Naive thymus-derived CD4-positive, alpha-beta T cell (primary cell): ENCODE results near the gene GALNT13. TPM values are rescaled to one million over a fixed set of nuclear protein-coding genes. Genes with fewer than 3 reads are reported as not detected.

Experiments used
- ATAC-seq: fragments of 150-1000 bp; cut with Tn5 transposase; 2 replicates; pipeline ENCODE4 v1.10.0; 2021; ENCODE audit warnings: mild to moderate bottlenecking, moderate library complexity
- CTCF ChIA-PET: fragments of 350-600 bp; sonication (Branson Sonifier 250); formaldehyde crosslinking; loops from one replicate; lab custom pipeline; 2021; ENCODE audit warnings: antibody characterized with exemption; lab: Charles Lee
- POLR2A ChIA-PET: fragments of 350-600 bp; sonication (Branson Sonifier 250); formaldehyde crosslinking; loops from one replicate; lab custom pipeline; 2021; ENCODE audit warnings: antibody characterized with exemption, inconsistent platforms; lab: Charles Lee
- DNase-seq, 9 donors: peaks; one replicate each; pipeline versions ENCODE4 v3.0.0 to v3.0.0-alpha.2; 2020 to 2022; ENCODE audit warnings: mixed read lengths in 1 of 9
- H3K27ac ChIP-seq: one replicate; pipeline ENCODE4 v1.7.0; 2013; ENCODE audit warnings: mild to moderate bottlenecking, low read depth, low read length, moderate library complexity
- H3K27me3 ChIP-seq, 2 donors: one replicate each; pipeline ENCODE4 v1.7.0; 2013; ENCODE audit warnings: low read length in 2 of 2, mild to moderate bottlenecking in 2 of 2, moderate library complexity in 2 of 2; ENCODE audit not compliant: control insufficient read depth in 2 of 2, insufficient read depth in 2 of 2
- H3K36me3 ChIP-seq, 3 experiments: 1 replicate in 2 of 3; 2 replicates in 1 of 3; pipeline ENCODE4 v1.7.0; 2013; ENCODE audit warnings: low read length in 3 of 3, mild to moderate bottlenecking in 3 of 3, moderate library complexity in 1 of 3; ENCODE audit not compliant: insufficient read depth in 3 of 3, control insufficient read depth in 2 of 3
- H3K4me1 ChIP-seq, 2 donors: one replicate each; pipeline ENCODE4 v1.7.0; 2013; ENCODE audit warnings: low read length in 2 of 2, mild to moderate bottlenecking in 2 of 2, moderate library complexity in 1 of 2; ENCODE audit not compliant: control insufficient read depth in 2 of 2, insufficient read depth in 2 of 2
- H3K4me3 ChIP-seq: 2 replicates; pipeline ENCODE4 v1.7.0; 2013; ENCODE audit warnings: mild to moderate bottlenecking, low read length
- H3K9me3 ChIP-seq, 3 experiments: 1 replicate in 2 of 3; 2 replicates in 1 of 3; pipeline ENCODE4 v1.7.0; 2013; ENCODE audit warnings: low read length in 3 of 3; ENCODE audit not compliant: control insufficient read depth in 2 of 3
- H3K27ac Mint-ChIP-seq, 9 donors: one replicate each; pipeline ENCODE4 v1.8.0; 2020 to 2022; ENCODE audit warnings: mixed read lengths in 9 of 9, mild to moderate bottlenecking in 8 of 9, moderate library complexity in 5 of 9, inconsistent platforms in 2 of 9
- H3K27me3 Mint-ChIP-seq, 5 donors: one replicate each; pipeline ENCODE4 v1.8.0; 2021 to 2022; ENCODE audit warnings: mixed read lengths in 5 of 5, mild to moderate bottlenecking in 1 of 5
- H3K36me3 Mint-ChIP-seq, 5 donors: one replicate each; pipeline ENCODE4 v1.8.0; 2020 to 2022; ENCODE audit warnings: mixed read lengths in 5 of 5, mild to moderate bottlenecking in 3 of 5, inconsistent platforms in 1 of 5
- H3K4me1 Mint-ChIP-seq, 7 donors: one replicate each; pipeline ENCODE4 v1.8.0; 2020 to 2022; ENCODE audit warnings: mixed read lengths in 7 of 7, mild to moderate bottlenecking in 3 of 7, inconsistent platforms in 1 of 7
- H3K4me3 Mint-ChIP-seq, 10 donors: one replicate each; pipeline ENCODE4 v1.8.0; 2020 to 2022; ENCODE audit warnings: mild to moderate bottlenecking in 10 of 10, mixed read lengths in 10 of 10, moderate library complexity in 6 of 10, inconsistent platforms in 2 of 10
- H3K9me3 Mint-ChIP-seq, 11 donors: one replicate each; pipeline ENCODE4 v1.8.0; 2020 to 2022; ENCODE audit warnings: mixed read lengths in 11 of 11, mild to moderate bottlenecking in 4 of 11, inconsistent platforms in 1 of 11, moderate library complexity in 1 of 11
- intact Hi-C, 2 donors: fragments of 100-400 bp; cut with micrococcal nuclease; formaldehyde crosslinking; loops; one replicate each; pipeline ENCODE4 v1.15.1; 2023
- polyA plus RNA-seq, 2 donors: library from polyadenylated mRNA; unstranded; fragments of 300-500 nt; fragmentation: Illumina TruSeq; gene quantifications; one replicate each; pipeline ENCODE4 v1.2.3, GENCODE V29; 2021
- total RNA-seq, 6 experiments: library from RNA in 5 of 6; stranded (reverse) in 5 of 6; gene quantifications; 1 replicate in 5 of 6; 2 replicates in 1 of 6; pipeline ENCODE4 v1.2.3 and lab custom pipeline; 2021 to 2026

Gene GALNT13
- total and polyA plus RNA-seq, 7 experiments from 2014 or later = 0.44 TPM; not detected in 6

DNA sequence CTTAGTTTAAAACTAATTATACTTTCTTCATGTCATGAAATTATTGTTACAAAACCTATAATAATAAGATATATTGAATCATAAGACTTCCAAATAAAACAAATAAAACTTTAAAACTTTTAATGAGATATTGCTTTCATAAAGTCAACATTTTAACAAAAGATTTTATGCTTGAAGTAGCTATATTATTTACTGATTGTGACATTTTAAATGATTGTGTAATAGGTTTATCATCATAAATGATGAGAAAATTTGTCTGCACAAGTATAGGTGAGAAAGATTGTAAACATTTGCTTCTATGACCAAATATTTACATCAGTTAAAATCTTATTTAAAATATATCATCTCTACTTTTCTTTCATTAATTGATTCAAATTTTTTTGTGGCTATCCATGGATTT, 5.1 kb upstream of the GALNT13 start:
- ATAC-seq = no peak
- Mint-ChIP-seq H3K4me3 (no peak overlapping the region), H3K36me3 (no peaks in the 10 kb centered on the region), H3K27me3 (peaks cover 7 to 13% (median 13%) of the 10 kb centered on the region in 5 donors), H3K27ac (no peak overlapping the region), H3K9me3 (peaks cover 0 to 9% (median 2%) of the 10 kb centered on the region in 11 donors), H3K4me1 (no peaks in the 10 kb centered on the region)
- intact Hi-C loops = no loop called here
- no peak overlapping the region for H3K4me3 ChIP-seq
- no peaks in the 10 kb centered on the region for H3K4me1 ChIP-seq
- no peak for DNase-seq
- no peaks in the 10 kb centered on the region for H3K9me3 ChIP-seq
- no peaks in the 10 kb centered on the region for H3K36me3 ChIP-seq
- POLR2A ChIA-PET = no interaction called here
- no peaks in the 10 kb centered on the region for H3K27me3 ChIP-seq
- no peak overlapping the region for H3K27ac ChIP-seq
- CTCF ChIA-PET = no interaction called here

DNA sequence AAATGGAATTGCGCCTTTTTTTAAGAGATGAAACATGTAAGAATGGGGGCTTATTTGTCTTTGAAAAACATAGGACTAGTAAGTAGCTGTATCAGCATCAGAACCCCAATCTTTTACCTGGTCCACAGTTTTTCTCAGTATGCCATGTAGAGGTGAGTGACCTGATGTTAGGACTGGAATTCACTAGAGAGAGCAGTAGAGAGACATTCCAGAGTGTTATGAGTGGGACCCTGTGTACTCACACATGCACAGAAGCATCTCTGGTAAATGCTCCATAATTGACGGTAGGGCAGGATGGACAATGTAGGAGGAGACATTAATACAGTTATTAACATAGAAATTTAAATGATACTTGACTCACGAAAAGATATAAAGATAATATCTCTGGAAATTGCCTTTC, 1.4 kb upstream of the GALNT13 start:
- peaks cover 0 to 15% (median 8%) of the 10 kb centered on the region in 11 donors for H3K9me3 Mint-ChIP-seq
- Histone ChIP-seq H3K4me1 (no peaks in the 10 kb centered on the region), H3K27me3 (no peaks in the 10 kb centered on the region), H3K4me3 (no peak overlapping the region), H3K9me3 (no peaks in the 10 kb centered on the region), H3K27ac (no peak overlapping the region), H3K36me3 (no peaks in the 10 kb centered on the region)
- intact Hi-C loops = no loop called here
- no peak for ATAC-seq
- no peak overlapping the region for H3K27ac Mint-ChIP-seq
- POLR2A ChIA-PET = no interaction called here
- peaks cover 3 to 15% (median 4%) of the 10 kb centered on the region in 5 donors for H3K36me3 Mint-ChIP-seq
- no peak overlapping the region for H3K4me3 Mint-ChIP-seq
- no peak for DNase-seq
- peaks cover 0 to 11% (median 5%) of the 10 kb centered on the region in 7 donors for H3K4me1 Mint-ChIP-seq
- peaks cover 29 to 34% (median 32%) of the 10 kb centered on the region in 5 donors for H3K27me3 Mint-ChIP-seq
- CTCF ChIA-PET = no interaction called here

GRCh38 chr2:153872311-153873051, 759 bp downstream of the GALNT13 start:
- CTCF ChIA-PET = no interaction called here
- Histone ChIP-seq H3K4me1 (no peaks in the 10 kb centered on the region), H3K9me3 (no peaks in the 10 kb centered on the region), H3K36me3 (no peaks in the 10 kb centered on the region), H3K27me3 (no peaks in the 10 kb centered on the region), H3K27ac (no peak overlapping the region), H3K4me3 (no peak overlapping the region)
- no peak for DNase-seq
- H3K27me3 Mint-ChIP-seq = peaks cover 29 to 34% (median 32%) of the 10 kb centered on the region in 5 donors
- POLR2A ChIA-PET = no interaction called here
- intact Hi-C loops = no loop called here
- peaks cover 3 to 15% (median 4%) of the 10 kb centered on the region in 5 donors for H3K36me3 Mint-ChIP-seq
- H3K27ac Mint-ChIP-seq = no peak overlapping the region
- no peak for ATAC-seq
- H3K4me3 Mint-ChIP-seq = peak overlapping the region in 5 of 10 donors; percentile 8 to 67 (median 38)
- H3K9me3 Mint-ChIP-seq = peaks cover 0 to 15% (median 8%) of the 10 kb centered on the region in 11 donors
- peaks cover 0 to 11% (median 5%) of the 10 kb centered on the region in 7 donors for H3K4me1 Mint-ChIP-seq

- ChIA-PET CTCF (no interaction called here), POLR2A (no interaction called here)
- Histone ChIP-seq H3K27ac (no peak overlapping the region), H3K4me3 (no peak overlapping the region), H3K9me3 (no peaks in the 10 kb centered on the region), H3K36me3 (no peaks in the 10 kb centered on the region), H3K4me1 (no peaks in the 10 kb centered on the region), H3K27me3 (no peaks in the 10 kb centered on the region)
- no peak for DNase-seq
- peaks cover 0 to 11% (median 5%) of the 10 kb centered on the region in 7 donors for H3K4me1 Mint-ChIP-seq
- peaks cover 29 to 34% (median 32%) of the 10 kb centered on the region in 5 donors for H3K27me3 Mint-ChIP-seq
- ATAC-seq = no peak
- H3K9me3 Mint-ChIP-seq = peaks cover 0 to 15% (median 8%) of the 10 kb centered on the region in 11 donors
- intact Hi-C loops = no loop called here
- no peak overlapping the region for H3K27ac Mint-ChIP-seq
- peaks cover 3 to 15% (median 4%) of the 10 kb centered on the region in 5 donors for H3K36me3 Mint-ChIP-seq
- peak overlapping the region in 4 of 10 donors; percentile 8 to 67 (median 52) for H3K4me3 Mint-ChIP-seq
Measured at GRCh38 chr2:153873052-153874048, 1.6 kb downstream of the GALNT13 start.

GRCh38 chr2:153875801-153876466, 4.2 kb downstream of the GALNT13 start:
- POLR2A ChIA-PET = no interaction called here
- Histone ChIP-seq H3K27me3 (no peaks in the 10 kb centered on the region), H3K4me1 (no peaks in the 10 kb centered on the region), H3K9me3 (no peaks in the 10 kb centered on the region), H3K27ac (no peak overlapping the region), H3K36me3 (no peaks in the 10 kb centered on the region), H3K4me3 (no peak overlapping the region)
- ATAC-seq (no peak), DNase-seq (no peak)
- Mint-ChIP-seq H3K27me3 (peaks cover 23 to 27% (median 24%) of the 10 kb centered on the region in 5 donors), H3K36me3 (peaks cover 3 to 15% (median 4%) of the 10 kb centered on the region in 5 donors), H3K4me1 (peaks cover 0 to 11% (median 5%) of the 10 kb centered on the region in 7 donors), H3K9me3 (peaks cover 0 to 15% (median 6%) of the 10 kb centered on the region in 11 donors), H3K4me3 (no peak overlapping the region), H3K27ac (no peak overlapping the region)
- intact Hi-C loops = no loop called here
- CTCF ChIA-PET = no interaction called here

DNA sequence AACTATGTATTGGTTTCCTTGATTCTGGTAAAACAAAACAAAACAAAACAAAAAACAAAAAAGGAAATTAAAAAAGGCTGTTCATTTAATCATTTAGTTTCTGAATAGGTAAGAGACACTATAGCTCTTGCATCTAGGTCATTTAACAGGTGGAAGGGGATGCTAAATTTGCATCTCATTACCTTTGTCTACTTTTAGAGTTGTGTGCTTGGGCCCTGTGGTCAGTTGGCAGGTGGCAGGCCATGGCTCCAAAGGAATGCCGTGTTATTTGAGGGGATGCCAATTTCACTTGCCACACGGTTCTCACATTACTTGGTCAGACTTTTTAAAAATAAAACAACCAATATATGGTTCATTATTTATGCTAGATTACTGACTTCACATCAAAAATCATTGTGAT, 9.2 kb downstream of the GALNT13 start:
- no peaks in the 10 kb centered on the region for H3K36me3 Mint-ChIP-seq
- no peak for ATAC-seq

More for the DNA sequence above, 9.2 kb downstream of the GALNT13 start:
- H3K27ac Mint-ChIP-seq = no peak overlapping the region
- Histone ChIP-seq H3K4me1 (no peaks in the 10 kb centered on the region), H3K36me3 (no peaks in the 10 kb centered on the region), H3K9me3 (no peaks in the 10 kb centered on the region), H3K27ac (no peak overlapping the region), H3K4me3 (no peak overlapping the region), H3K27me3 (no peaks in the 10 kb centered on the region)
- intact Hi-C loops = no loop called here
- H3K9me3 Mint-ChIP-seq = peaks cover 0 to 6% (median 0%) of the 10 kb centered on the region in 11 donors
- H3K4me1 Mint-ChIP-seq = no peaks in the 10 kb centered on the region
- no peak for DNase-seq
- CTCF ChIA-PET = no interaction called here
- no peaks in the 10 kb centered on the region for H3K27me3 Mint-ChIP-seq
- H3K4me3 Mint-ChIP-seq = no peak overlapping the region
- POLR2A ChIA-PET = no interaction called here
